ENCODE data around the gene PHF21A. TPM values are rescaled to one million over a fixed set of nuclear protein-coding genes. Genes with fewer than 3 reads are reported as not detected.

The PHF21A gene
- total and polyA plus RNA-seq, 4 donors = 12.0 to 84.0 (median 48.9) TPM

DNA sequence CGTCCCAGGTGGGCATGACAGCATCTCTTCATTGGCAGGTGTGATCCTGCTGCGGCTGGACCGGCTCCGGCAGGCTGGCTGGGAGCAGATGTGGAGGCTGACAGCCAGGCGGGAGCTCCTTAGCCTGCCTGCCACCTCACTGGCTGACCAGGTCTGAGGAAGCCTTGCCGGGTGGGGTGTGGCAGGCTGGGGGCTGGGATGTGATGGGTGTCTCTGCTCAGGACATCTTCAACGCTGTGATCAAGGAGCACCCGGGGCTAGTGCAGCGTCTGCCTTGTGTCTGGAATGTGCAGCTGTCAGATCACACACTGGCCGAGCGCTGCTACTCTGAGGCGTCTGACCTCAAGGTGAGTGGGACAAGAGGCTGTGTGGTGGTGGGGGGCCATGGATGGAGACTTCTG, 195.3 kb downstream of the PHF21A start:
- no peak for ATAC-seq (ENCODE audit: low FRiP score)
- Histone ChIP-seq H3K36me3 (ENCODE audit: control insufficient read depth in 1 of 2, insufficient read depth in 2 of 2, low read length in 1 of 2) (no peaks in the 10 kb centered on the region), H3K9me3 (ENCODE audit: control insufficient read depth, low read length) (no peaks in the 10 kb centered on the region), H3K4me3 (ENCODE audit: low read length in 2 of 2) (no peak overlapping the region), H3K27ac (ENCODE audit: low read depth in 1 of 2, low read length in 2 of 2) (no peak overlapping the region), H3K27me3 (ENCODE audit: control insufficient read depth in 1 of 2, insufficient read depth in 2 of 2, low read length in 1 of 2) (no peaks in the 10 kb centered on the region), H3K4me1 (ENCODE audit: control insufficient read depth in 1 of 2, insufficient read depth in 2 of 2, low read length in 2 of 2) (no peaks in the 10 kb centered on the region)
- intact Hi-C loops (cut with DNase I) = no loop called here
- DNase-seq = peak in 1 of 2 donors; percentile 61
- WGBS, 2 donors = 81 to 83% methylated on average over 12 of the region's 12 CpGs

DNA sequence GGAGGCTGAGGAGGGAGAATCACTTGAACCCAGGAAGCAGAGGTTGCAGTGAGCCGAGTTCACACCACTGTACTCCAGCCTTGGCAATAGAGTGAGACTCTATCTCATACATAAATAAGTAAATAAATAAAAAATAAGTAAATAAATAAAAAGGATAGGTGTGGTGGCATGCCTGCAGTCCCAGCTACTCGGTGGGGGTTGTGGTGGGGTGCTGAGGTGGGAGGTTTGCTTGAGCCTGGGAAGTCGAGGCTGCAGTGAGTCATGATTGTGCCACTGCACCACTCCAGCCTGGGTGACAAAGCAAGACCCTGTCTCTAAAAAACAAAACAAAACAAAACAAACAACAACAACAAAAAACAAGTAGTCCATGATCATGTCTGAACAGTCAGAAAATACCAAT, 195.7 kb downstream of the PHF21A start:
- WGBS, 2 donors = 95% methylated on average over 3 of the region's 3 CpGs
- no peak for DNase-seq
- Histone ChIP-seq H3K4me3 (ENCODE audit: low read length in 2 of 2) (no peak overlapping the region), H3K27me3 (ENCODE audit: control insufficient read depth in 1 of 2, insufficient read depth in 2 of 2, low read length in 1 of 2) (no peaks in the 10 kb centered on the region), H3K27ac (ENCODE audit: low read depth in 1 of 2, low read length in 2 of 2) (no peak overlapping the region), H3K36me3 (ENCODE audit: control insufficient read depth in 1 of 2, insufficient read depth in 2 of 2, low read length in 1 of 2) (no peaks in the 10 kb centered on the region), H3K4me1 (ENCODE audit: control insufficient read depth in 1 of 2, insufficient read depth in 2 of 2, low read length in 2 of 2) (no peaks in the 10 kb centered on the region), H3K9me3 (ENCODE audit: control insufficient read depth, low read length) (no peaks in the 10 kb centered on the region)
- no peak for ATAC-seq (ENCODE audit: low FRiP score)
- intact Hi-C loops (cut with DNase I) = no loop called here

GRCh38 chr11:45924927-45925326, 196.3 kb downstream of the PHF21A start:
- ATAC-seq (ENCODE audit: low FRiP score) (no peak), DNase-seq (no peak)
- no peaks in the 10 kb centered on the region for H3K4me1 ChIP-seq (ENCODE audit: control insufficient read depth in 1 of 2, insufficient read depth in 2 of 2, low read length in 2 of 2)
- intact Hi-C loops (cut with DNase I) = no loop called here
- no peak overlapping the region for H3K4me3 ChIP-seq (ENCODE audit: low read length in 2 of 2)
- no peaks in the 10 kb centered on the region for H3K27me3 ChIP-seq (ENCODE audit: control insufficient read depth in 1 of 2, insufficient read depth in 2 of 2, low read length in 1 of 2)
- 87 to 89% methylated on average over 6 of the region's 6 CpGs for WGBS, 2 donors
- H3K36me3 ChIP-seq (ENCODE audit: control insufficient read depth in 1 of 2, insufficient read depth in 2 of 2, low read length in 1 of 2) = no peaks in the 10 kb centered on the region
- no peak overlapping the region for H3K27ac ChIP-seq (ENCODE audit: low read depth in 1 of 2, low read length in 2 of 2)
- H3K9me3 ChIP-seq (ENCODE audit: control insufficient read depth, low read length) = no peaks in the 10 kb centered on the region

- Histone ChIP-seq H3K4me3 (ENCODE audit: low read length in 2 of 2) (no peak overlapping the region), H3K4me1 (ENCODE audit: control insufficient read depth in 1 of 2, insufficient read depth in 2 of 2, low read length in 2 of 2) (no peaks in the 10 kb centered on the region), H3K9me3 (ENCODE audit: control insufficient read depth, low read length) (no peaks in the 10 kb centered on the region), H3K27me3 (ENCODE audit: control insufficient read depth in 1 of 2, insufficient read depth in 2 of 2, low read length in 1 of 2) (no peaks in the 10 kb centered on the region), H3K36me3 (ENCODE audit: control insufficient read depth in 1 of 2, insufficient read depth in 2 of 2, low read length in 1 of 2) (no peaks in the 10 kb centered on the region), H3K27ac (ENCODE audit: low read depth in 1 of 2, low read length in 2 of 2) (no peak overlapping the region)
- DNase-seq (peak in 1 of 2 donors; percentile 72), ATAC-seq (ENCODE audit: low FRiP score) (no peak)
- 83% methylated on average over 22 of the region's 22 CpGs for WGBS, 2 donors
- intact Hi-C loops (cut with DNase I) = no loop called here
These were observed 197.0 kb downstream of the PHF21A start for GRCh38 chr11:45924036-45924915.

DNA sequence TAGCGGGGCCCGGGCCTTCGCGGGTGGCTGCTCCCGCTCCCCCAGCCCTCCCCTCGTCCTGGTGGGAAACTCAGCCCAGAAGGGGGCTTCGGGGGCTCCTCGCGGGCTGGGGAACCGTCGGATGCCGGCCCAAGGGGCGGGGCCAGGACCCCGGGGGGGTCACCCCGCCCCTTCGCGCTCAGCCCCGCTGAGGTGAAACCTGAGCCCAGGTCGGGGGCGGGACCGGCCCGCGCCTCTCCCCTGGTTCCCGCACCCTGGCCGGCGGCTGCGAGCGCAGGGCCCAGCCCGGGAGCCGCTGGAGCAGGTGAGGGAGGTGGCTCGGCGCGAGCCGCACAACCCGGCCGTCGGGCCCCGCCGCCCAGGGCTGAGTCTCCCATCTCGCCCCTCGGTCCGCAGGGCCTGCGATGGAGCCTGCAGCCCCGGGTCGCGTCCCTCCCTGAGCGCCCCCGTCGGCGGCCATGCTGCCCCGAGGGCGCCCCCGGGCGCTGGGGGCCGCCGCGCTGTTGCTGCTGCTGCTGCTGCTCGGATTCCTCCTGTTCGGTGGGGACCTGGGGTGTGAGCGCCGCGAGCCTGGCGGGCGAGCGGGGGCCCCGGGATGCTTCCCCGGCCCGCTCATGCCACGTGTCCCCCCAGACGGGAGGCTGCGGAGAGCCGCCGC, 198.7 kb downstream of the PHF21A start, which contains the start of gene LARGE2:
Gene LARGE2 (plus strand): TSS at position 232 of the 658 bp plus-strand sequence. CDS start 227 bp downstream, at position 459.
- Histone ChIP-seq H3K36me3 (ENCODE audit: control insufficient read depth in 1 of 2, insufficient read depth in 2 of 2, low read length in 1 of 2) (no peaks in the 10 kb centered on the region), H3K27ac (ENCODE audit: low read depth in 1 of 2, low read length in 2 of 2) (no peak within 1 kb of the TSS), H3K9me3 (ENCODE audit: control insufficient read depth, low read length) (no peaks in the 10 kb centered on the region), H3K4me1 (ENCODE audit: control insufficient read depth in 1 of 2, insufficient read depth in 2 of 2, low read length in 2 of 2) (no peaks in the 10 kb centered on the region), H3K4me3 (ENCODE audit: low read length in 2 of 2) (peak within 1 kb of the TSS; percentile 4 to 7), H3K27me3 (ENCODE audit: control insufficient read depth in 1 of 2, insufficient read depth in 2 of 2, low read length in 1 of 2) (no peaks in the 10 kb centered on the region)
- intact Hi-C loops (cut with DNase I) = no loop called here
- 1% methylated on average over 52 to 73 of the region's 73 CpGs for WGBS, 2 donors
- ATAC-seq (ENCODE audit: low FRiP score) (no peak), DNase-seq (peak in 1 of 2 donors; percentile 63)

- H3K4me3 ChIP-seq (ENCODE audit: low read length in 2 of 2) = no peak overlapping the region
- DNase-seq = peak; percentile 42 to 73
- no peaks in the 10 kb centered on the region for H3K4me1 ChIP-seq (ENCODE audit: control insufficient read depth in 1 of 2, insufficient read depth in 2 of 2, low read length in 2 of 2)
- H3K27me3 ChIP-seq (ENCODE audit: control insufficient read depth in 1 of 2, insufficient read depth in 2 of 2, low read length in 1 of 2) = no peaks in the 10 kb centered on the region
- intact Hi-C loops (cut with DNase I) = no loop called here
- no peaks in the 10 kb centered on the region for H3K36me3 ChIP-seq (ENCODE audit: control insufficient read depth in 1 of 2, insufficient read depth in 2 of 2, low read length in 1 of 2)
- H3K9me3 ChIP-seq (ENCODE audit: control insufficient read depth, low read length) = no peaks in the 10 kb centered on the region
- H3K27ac ChIP-seq (ENCODE audit: low read depth in 1 of 2, low read length in 2 of 2) = no peak overlapping the region
- no peak for ATAC-seq (ENCODE audit: low FRiP score)
- 37 to 38% methylated on average over 51 to 54 of the region's 54 CpGs for WGBS, 2 donors
These were observed 199.5 kb downstream of the PHF21A start for GRCh38 chr11:45921561-45922424.

- ATAC-seq (ENCODE audit: low FRiP score) (no peak), DNase-seq (peak; percentile 17 to 35)
- H3K36me3 ChIP-seq (ENCODE audit: control insufficient read depth in 1 of 2, insufficient read depth in 2 of 2, low read length in 1 of 2) = no peaks in the 10 kb centered on the region
- no peak overlapping the region for H3K27ac ChIP-seq (ENCODE audit: low read depth in 1 of 2, low read length in 2 of 2)
- no peak overlapping the region for H3K4me3 ChIP-seq (ENCODE audit: low read length in 2 of 2)
- H3K4me1 ChIP-seq (ENCODE audit: control insufficient read depth in 1 of 2, insufficient read depth in 2 of 2, low read length in 2 of 2) = no peaks in the 10 kb centered on the region
- intact Hi-C loops (cut with DNase I) = no loop called here
- no peaks in the 10 kb centered on the region for H3K9me3 ChIP-seq (ENCODE audit: control insufficient read depth, low read length)
- WGBS, 2 donors = 91 to 93% methylated on average over 6 of the region's 6 CpGs
- no peaks in the 10 kb centered on the region for H3K27me3 ChIP-seq (ENCODE audit: control insufficient read depth in 1 of 2, insufficient read depth in 2 of 2, low read length in 1 of 2)
These were observed 200.4 kb downstream of the PHF21A start for GRCh38 chr11:45920531-45921477.
